B cell (primary cell): ENCODE results near the gene GPR85. TPM values are rescaled to one million over a fixed set of nuclear protein-coding genes. Genes with fewer than 3 reads are reported as not detected.

Source experiments
- ATAC-seq: fragments of 200-7000 bp; cut with Tn5 transposase; one replicate; pipeline ENCODE4 v1.10.0; 2021; ENCODE audit warnings: low read depth, mild to moderate bottlenecking, moderate number of reproducible peaks, moderate library complexity
- CTCF ChIA-PET: fragments of 350-600 bp; sonication (Branson Sonifier 250); formaldehyde crosslinking; loops from one replicate; lab custom pipeline; 2021; ENCODE audit warnings: antibody characterized with exemption, inconsistent platforms; lab: Charles Lee
- POLR2A ChIA-PET: fragments of 350-600 bp; sonication (Branson Sonifier 250); formaldehyde crosslinking; loops from one replicate; lab custom pipeline; 2021; ENCODE audit warnings: antibody characterized with exemption; lab: Charles Lee
- DNase-seq: peaks from one replicate; pipeline ENCODE4 v3.0.0; 2013
- H2AFZ ChIP-seq: 2 replicates; pipeline ENCODE4 v1.6.1; 2012; ENCODE audit warnings: mild to moderate bottlenecking, low read depth, low read length; ENCODE audit not compliant: insufficient read depth, poor library complexity, severe bottlenecking
- H3K27ac ChIP-seq, 2 donors: 1 replicate in 1 of 2; 2 replicates in 1 of 2; pipeline ENCODE4 v1.5.1; 2012 to 2013; ENCODE audit warnings: low read length in 2 of 2, mild to moderate bottlenecking in 2 of 2, moderate library complexity in 1 of 2
- H3K27me3 ChIP-seq, 4 experiments: fragments of 200-600 bp in 1 of 4; sonication (generic) in 1 of 4; replicated peaks in 1 of 4; 1 replicate in 2 of 4; 2 replicates in 2 of 4; pipeline versions ENCODE4 v1.6.1 to v1.7.0; 2013 to 2016; ENCODE audit warnings: low read length in 3 of 4, mild to moderate bottlenecking in 2 of 4, mixed read lengths in 1 of 4, moderate library complexity in 1 of 4; ENCODE audit not compliant: insufficient read depth in 4 of 4, control insufficient read depth in 3 of 4; ENCODE audit errors: control extremely low read depth in 1 of 4
- H3K36me3 ChIP-seq, 2 experiments: replicated peaks in 1 of 2; 1 replicate in 1 of 2; 2 replicates in 1 of 2; pipeline versions ENCODE4 v1.6.1 to v1.7.1; 2013; ENCODE audit warnings: low read length in 1 of 2; ENCODE audit not compliant: insufficient read depth in 2 of 2, control insufficient read depth in 1 of 2; ENCODE audit errors: control extremely low read depth in 1 of 2, extremely low read depth in 1 of 2
- H3K4me1 ChIP-seq, 2 donors: fragments of 200-600 bp in 1 of 2; sonication (generic) in 1 of 2; 1 replicate in 1 of 2; 2 replicates in 1 of 2; pipeline versions ENCODE4 v1.5.1 to v1.6.1; 2013 to 2017; ENCODE audit warnings: low read length in 2 of 2; ENCODE audit not compliant: control insufficient read depth in 2 of 2, insufficient read depth in 2 of 2
- H3K4me2 ChIP-seq: replicated peaks from 2 replicates; pipeline ENCODE3; 2012; ENCODE audit warnings: mild to moderate bottlenecking, low read depth, low read length; ENCODE audit not compliant: poor library complexity, severe bottlenecking
- H3K4me3 ChIP-seq, 5 experiments: fragments of 200-600 bp in 1 of 5; sonication (generic) in 1 of 5; 1 replicate in 3 of 5; 2 replicates in 2 of 5; pipeline versions ENCODE4 v1.5.1 to v1.7.0; 2011 to 2016; ENCODE audit warnings: low read length in 4 of 5, mild to moderate bottlenecking in 4 of 5, low read depth in 2 of 5, control low read depth in 1 of 5, moderate library complexity in 1 of 5; ENCODE audit not compliant: insufficient read depth in 1 of 5; ENCODE audit errors: control extremely low read depth in 1 of 5, extremely low read depth in 1 of 5
- H3K79me2 ChIP-seq: fragments of 200-600 bp; sonication (generic); one replicate; pipeline ENCODE4 v1.6.0; 2016; ENCODE audit warnings: low read length; ENCODE audit not compliant: control insufficient read depth, insufficient read depth
- H3K9ac ChIP-seq: fragments of 200-600 bp; sonication (generic); 2 replicates; pipeline ENCODE4 v1.6.1; 2017; ENCODE audit warnings: mild to moderate bottlenecking, low read length, moderate library complexity
- H3K9me3 ChIP-seq, 3 donors: one replicate each; pipeline versions ENCODE4 v1.6.1 to v1.7.1; 2013; ENCODE audit warnings: low read length in 2 of 3; ENCODE audit not compliant: control insufficient read depth in 2 of 3, insufficient read depth in 1 of 3; ENCODE audit errors: control extremely low read depth in 1 of 3
- H4K20me1 ChIP-seq: 2 replicates; pipeline ENCODE4 v1.6.0; 2012; ENCODE audit warnings: mild to moderate bottlenecking, low read length; ENCODE audit not compliant: insufficient read depth, control insufficient read depth, poor library complexity, severe bottlenecking
- H3K27ac Mint-ChIP-seq: one replicate; pipeline ENCODE4 v1.8.0; 2021; ENCODE audit warnings: mixed read lengths
- H3K27me3 Mint-ChIP-seq: one replicate; pipeline ENCODE4 v1.8.0; 2021; ENCODE audit warnings: mixed read lengths
- H3K4me1 Mint-ChIP-seq: one replicate; pipeline ENCODE4 v1.8.0; 2021; ENCODE audit warnings: mixed read lengths
- H3K4me3 Mint-ChIP-seq: one replicate; pipeline ENCODE4 v1.8.0; 2021; ENCODE audit warnings: mixed read lengths
- H3K9me3 Mint-ChIP-seq: one replicate; pipeline ENCODE4 v1.8.0; 2022; ENCODE audit warnings: mixed read lengths; ENCODE audit not compliant: insufficient read depth
- EZH2 ChIP-seq: IDR thresholded peaks from 2 replicates; pipeline ENCODE4 v1.6.1; 2012; ENCODE audit warnings: borderline replicate concordance, low read depth, mild to moderate bottlenecking, moderate library complexity, low read length; ENCODE audit not compliant: insufficient read depth, poor library complexity, severe bottlenecking
- WGBS: methylation state at CpG from one replicate; pipeline ENCODE4 v1.1.5; 2013; ENCODE audit warnings: missing lambda C conversion rate; ENCODE audit not compliant: insufficient coverage; 5-methylcytosine and 5-hydroxymethylcytosine counted together
- intact Hi-C: fragments of 100-400 bp; cut with micrococcal nuclease; formaldehyde crosslinking; loops from one replicate; pipeline ENCODE4 v1.10.0; 2022
- polyA plus RNA-seq: library from polyadenylated mRNA; depleted of rRNA; stranded (reverse); fragments of >200 nt; gene quantifications from 2 replicates; pipeline ENCODE4 v1.2.3, GENCODE V29; 2012
- total RNA-seq, 2 donors: library from RNA; stranded (reverse); fragments of 120-200 nt in 1 of 2; gene quantifications; 1 replicate in 1 of 2; 2 replicates in 1 of 2; pipeline versions ENCODE4 v1.2.3 to v1.2.4, GENCODE V29; 2013 to 2022

The GPR85 gene
- total and polyA plus RNA-seq, 2 donors (not counting 1 experiment from before 2014, with no cell fraction given), result not detected

GRCh38 chr7:113087071-113087998 is 708 bp upstream of the GPR85 start:
- H3K4me2 ChIP-seq, result peak overlapping the region; percentile 70
- no peak overlapping the region for H3K4me3 ChIP-seq
- ChIA-PET POLR2A (no interaction called here), CTCF (no interaction called here)
- no peak for TF ChIP-seq EZH2
- H3K9ac ChIP-seq, result no peak overlapping the region
- H3K9me3 Mint-ChIP-seq, result no peaks in the 10 kb centered on the region
- no peak overlapping the region for H3K4me3 Mint-ChIP-seq
- H2AFZ ChIP-seq, result no peak overlapping the region
- no peak overlapping the region for H3K27ac Mint-ChIP-seq
- H3K9me3 ChIP-seq, result peaks cover 0 to 6% (median 0%) of the 10 kb centered on the region in 3 donors
- H4K20me1 ChIP-seq, result no peaks in the 10 kb centered on the region
- peaks cover 14% of the 10 kb centered on the region for H3K4me1 Mint-ChIP-seq
- intact Hi-C loops, result no loop called here
- H3K27ac ChIP-seq, result no peak overlapping the region
- peaks cover 0 to 34% (median 24%) of the 10 kb centered on the region in 4 experiments for H3K27me3 ChIP-seq
- no CpG with 5 or more reads among the region's 15 CpGs for WGBS
- H3K27me3 Mint-ChIP-seq, result peaks cover 44% of the 10 kb centered on the region
- H3K79me2 ChIP-seq, result no peaks in the 10 kb centered on the region
- peaks cover 6 to 11% of the 10 kb centered on the region in 2 donors for H3K4me1 ChIP-seq
- no peaks in the 10 kb centered on the region for H3K36me3 ChIP-seq
- ATAC-seq (no peak), DNase-seq (no peak)

- no peak overlapping the region for H2AFZ ChIP-seq
- peaks cover 14% of the 10 kb centered on the region for H3K4me1 Mint-ChIP-seq
- peak overlapping the region; percentile 65 for H3K4me3 Mint-ChIP-seq
- no peak for ATAC-seq
- no peak overlapping the region for H3K9ac ChIP-seq
- peak overlapping the region in 1 of 5 experiments; percentile 45 for H3K4me3 ChIP-seq
- no peaks in the 10 kb centered on the region for H4K20me1 ChIP-seq
- H3K27me3 ChIP-seq, result peaks cover 0 to 31% (median 25%) of the 10 kb centered on the region in 4 experiments
- POLR2A ChIA-PET, result interaction anchor here (0.7 kb wide), 1 partner anchor 13 kb away, joined by 6 read pairs; no protein-coding TSS in a partner anchor
- intact Hi-C loops, result no loop called here
- CTCF ChIA-PET, result no interaction called here
- H3K27ac ChIP-seq, result no peak overlapping the region
- no peaks in the 10 kb centered on the region for H3K9me3 Mint-ChIP-seq
- H3K79me2 ChIP-seq, result no peaks in the 10 kb centered on the region
- H3K27me3 Mint-ChIP-seq, result peaks cover 51% of the 10 kb centered on the region
- peak; percentile 11 for DNase-seq
- H3K9me3 ChIP-seq, result peaks cover 0 to 6% (median 0%) of the 10 kb centered on the region in 3 donors
- H3K27ac Mint-ChIP-seq, result no peak overlapping the region
- 40% methylated on average over 3 of the region's 16 CpGs for WGBS
- H3K4me2 ChIP-seq, result peak overlapping the region; percentile 70
- H3K4me1 ChIP-seq, result peaks cover 6 to 11% of the 10 kb centered on the region in 2 donors
- no peaks in the 10 kb centered on the region for H3K36me3 ChIP-seq
- no peak for TF ChIP-seq EZH2
Measured at GRCh38 chr7:113085781-113086390, 741 bp downstream of the GPR85 start.
